ENCODE measurements around the gene CPSF6.

DNA sequence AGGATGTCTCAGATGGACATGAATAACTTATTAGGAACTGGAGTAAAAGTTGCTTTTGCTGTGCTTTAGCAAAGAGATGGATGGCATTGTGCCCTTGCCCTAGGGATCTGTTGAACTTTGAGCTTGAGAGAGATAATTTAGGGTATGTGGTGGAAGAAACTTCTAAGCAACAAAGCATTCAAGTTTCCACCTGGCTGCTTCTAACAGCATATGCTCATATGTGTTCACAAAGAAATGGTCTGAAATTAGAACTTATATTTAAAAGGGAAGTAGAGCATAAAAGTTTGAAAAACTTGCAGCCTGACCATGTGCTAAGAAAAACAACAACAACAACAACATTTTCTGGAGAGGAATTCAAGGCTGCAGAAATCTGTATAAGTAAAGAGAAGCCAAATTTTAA is 7.9 kb upstream of the CPSF6 start:
- TF ChIP-seq, protein P1, sequence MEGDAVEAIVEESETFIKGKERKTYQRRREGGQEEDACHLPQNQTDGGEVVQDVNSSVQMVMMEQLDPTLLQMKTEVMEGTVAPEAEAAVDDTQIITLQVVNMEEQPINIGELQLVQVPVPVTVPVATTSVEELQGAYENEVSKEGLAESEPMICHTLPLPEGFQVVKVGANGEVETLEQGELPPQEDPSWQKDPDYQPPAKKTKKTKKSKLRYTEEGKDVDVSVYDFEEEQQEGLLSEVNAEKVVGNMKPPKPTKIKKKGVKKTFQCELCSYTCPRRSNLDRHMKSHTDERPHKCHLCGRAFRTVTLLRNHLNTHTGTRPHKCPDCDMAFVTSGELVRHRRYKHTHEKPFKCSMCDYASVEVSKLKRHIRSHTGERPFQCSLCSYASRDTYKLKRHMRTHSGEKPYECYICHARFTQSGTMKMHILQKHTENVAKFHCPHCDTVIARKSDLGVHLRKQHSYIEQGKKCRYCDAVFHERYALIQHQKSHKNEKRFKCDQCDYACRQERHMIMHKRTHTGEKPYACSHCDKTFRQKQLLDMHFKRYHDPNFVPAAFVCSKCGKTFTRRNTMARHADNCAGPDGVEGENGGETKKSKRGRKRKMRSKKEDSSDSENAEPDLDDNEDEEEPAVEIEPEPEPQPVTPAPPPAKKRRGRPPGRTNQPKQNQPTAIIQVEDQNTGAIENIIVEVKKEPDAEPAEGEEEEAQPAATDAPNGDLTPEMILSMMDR (conservative IDR thresholded peaks at IDR 0.05; ENCODE audit: low read length): no peak
- TF ChIP-seq EZH2phosphoT487 (IDR thresholded peaks at IDR 0.05; ENCODE audit: borderline replicate concordance): no peak

All from Loucy (cell line).